ENCODE data around the gene GPC5. TPM values are rescaled to one million over a fixed set of nuclear protein-coding genes. Genes with fewer than 3 reads are reported as not detected.

The GPC5 gene
- total RNA-seq, 2 donors from 2014 or later: not detected

DNA sequence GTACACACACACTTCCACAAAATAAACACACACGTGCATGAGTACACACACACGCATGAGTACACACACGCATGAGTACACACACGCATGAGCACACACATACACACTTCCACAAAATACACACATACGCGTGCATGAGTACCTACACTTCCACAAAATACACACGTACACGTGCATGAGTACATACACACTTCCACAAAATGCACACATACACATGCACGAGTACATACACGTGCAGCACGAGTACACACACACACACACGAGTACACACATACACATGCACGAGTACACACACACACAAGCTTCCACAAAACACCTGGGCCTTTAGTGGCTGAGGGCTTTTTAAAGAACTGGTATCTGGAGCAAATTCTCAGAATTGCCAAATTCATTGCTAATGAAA is 619.3 kb downstream of the GPC5 start:
- no peaks in the 10 kb centered on the region for H3K27me3 ChIP-seq
- 75 to 84% methylated on average over 13 of the region's 13 CpGs for WGBS, 2 donors
- TF ChIP-seq, protein P1, sequence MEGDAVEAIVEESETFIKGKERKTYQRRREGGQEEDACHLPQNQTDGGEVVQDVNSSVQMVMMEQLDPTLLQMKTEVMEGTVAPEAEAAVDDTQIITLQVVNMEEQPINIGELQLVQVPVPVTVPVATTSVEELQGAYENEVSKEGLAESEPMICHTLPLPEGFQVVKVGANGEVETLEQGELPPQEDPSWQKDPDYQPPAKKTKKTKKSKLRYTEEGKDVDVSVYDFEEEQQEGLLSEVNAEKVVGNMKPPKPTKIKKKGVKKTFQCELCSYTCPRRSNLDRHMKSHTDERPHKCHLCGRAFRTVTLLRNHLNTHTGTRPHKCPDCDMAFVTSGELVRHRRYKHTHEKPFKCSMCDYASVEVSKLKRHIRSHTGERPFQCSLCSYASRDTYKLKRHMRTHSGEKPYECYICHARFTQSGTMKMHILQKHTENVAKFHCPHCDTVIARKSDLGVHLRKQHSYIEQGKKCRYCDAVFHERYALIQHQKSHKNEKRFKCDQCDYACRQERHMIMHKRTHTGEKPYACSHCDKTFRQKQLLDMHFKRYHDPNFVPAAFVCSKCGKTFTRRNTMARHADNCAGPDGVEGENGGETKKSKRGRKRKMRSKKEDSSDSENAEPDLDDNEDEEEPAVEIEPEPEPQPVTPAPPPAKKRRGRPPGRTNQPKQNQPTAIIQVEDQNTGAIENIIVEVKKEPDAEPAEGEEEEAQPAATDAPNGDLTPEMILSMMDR (IDR thresholded peaks at IDR 0.05): no peak
- no peak for TF ChIP-seq POLR2A (IDR thresholded peaks at IDR 0.05)
- H3K4me3 ChIP-seq: no peak overlapping the region
- no peaks in the 10 kb centered on the region for H3K36me3 ChIP-seq (replicated peaks in 1 of 2; ENCODE audit: insufficient read depth in 1 of 2, low read depth in 2 of 2)
- H3K9me3 ChIP-seq: no peaks in the 10 kb centered on the region
- no peaks in the 10 kb centered on the region for H3K4me1 ChIP-seq
- ATAC-seq (no peak), DNase-seq (no peak)
- intact Hi-C loops (cut with DNase I): no loop called here
- H3K27ac ChIP-seq: no peak overlapping the region

DNA sequence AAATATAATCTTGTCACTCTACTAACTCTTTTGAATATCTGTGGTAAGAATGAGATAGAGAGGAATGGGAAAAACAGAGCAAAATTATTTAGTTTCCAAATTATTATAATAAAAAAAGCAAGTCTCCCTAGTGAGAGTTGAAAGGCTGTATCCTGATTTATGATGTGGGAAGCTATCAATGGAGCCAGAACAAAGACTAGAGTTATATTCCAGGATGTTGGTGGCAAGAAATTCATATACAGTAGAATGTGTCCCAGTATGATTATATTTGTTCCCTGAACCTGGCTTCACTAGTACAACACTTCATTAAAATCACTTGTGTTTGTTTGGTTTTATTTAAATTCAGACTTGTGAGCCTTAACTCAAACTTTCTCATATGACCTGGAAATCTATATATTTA is 630.3 kb downstream of the GPC5 start:
- ATAC-seq: no peak
- intact Hi-C loops (cut with DNase I): no loop called here
- no peaks in the 10 kb centered on the region for H3K27me3 ChIP-seq
- no peaks in the 10 kb centered on the region for H3K36me3 ChIP-seq (replicated peaks in 1 of 2; ENCODE audit: insufficient read depth in 1 of 2, low read depth in 2 of 2)
- TF ChIP-seq POLR2A (IDR thresholded peaks at IDR 0.05): no peak
- TF ChIP-seq, protein P1 (IDR thresholded peaks at IDR 0.05): no peak
- no peaks in the 10 kb centered on the region for H3K9me3 ChIP-seq
- no peak overlapping the region for H3K4me3 ChIP-seq
- DNase-seq: no peak
- H3K27ac ChIP-seq: no peak overlapping the region
- no peaks in the 10 kb centered on the region for H3K4me1 ChIP-seq

DNA sequence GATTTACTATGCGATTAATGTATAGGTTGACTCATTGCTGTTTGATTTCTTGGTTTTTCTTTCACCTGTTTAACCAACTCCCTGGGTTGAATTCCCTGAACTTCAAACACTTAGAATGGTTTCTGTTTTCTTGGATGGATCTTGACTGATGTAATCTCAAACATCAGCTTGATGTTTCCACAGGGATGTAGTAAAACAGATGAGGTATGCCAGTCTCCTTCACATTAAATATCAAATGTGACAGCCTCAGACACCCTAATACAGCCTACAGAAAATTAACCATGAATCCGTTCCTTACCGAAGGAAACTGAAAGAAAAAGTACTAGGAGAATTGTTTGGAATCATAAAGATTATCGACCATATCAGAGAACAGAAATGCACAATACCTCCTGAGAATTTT is 631.2 kb downstream of the GPC5 start:
- Histone ChIP-seq H3K36me3 (replicated peaks in 1 of 2; ENCODE audit: insufficient read depth in 1 of 2, low read depth in 2 of 2) (no peaks in the 10 kb centered on the region), H3K4me1 (no peaks in the 10 kb centered on the region), H3K27ac (no peak overlapping the region), H3K27me3 (no peaks in the 10 kb centered on the region), H3K9me3 (no peaks in the 10 kb centered on the region), H3K4me3 (no peak overlapping the region)
- TF ChIP-seq, protein P1 (IDR thresholded peaks at IDR 0.05): no peak
- no peak for TF ChIP-seq POLR2A (IDR thresholded peaks at IDR 0.05)
- ATAC-seq: no peak
- no peak for DNase-seq
- intact Hi-C loops (cut with DNase I): no loop called here
- 81 to 88% methylated on average over 4 of the region's 4 CpGs for WGBS, 2 donors

DNA sequence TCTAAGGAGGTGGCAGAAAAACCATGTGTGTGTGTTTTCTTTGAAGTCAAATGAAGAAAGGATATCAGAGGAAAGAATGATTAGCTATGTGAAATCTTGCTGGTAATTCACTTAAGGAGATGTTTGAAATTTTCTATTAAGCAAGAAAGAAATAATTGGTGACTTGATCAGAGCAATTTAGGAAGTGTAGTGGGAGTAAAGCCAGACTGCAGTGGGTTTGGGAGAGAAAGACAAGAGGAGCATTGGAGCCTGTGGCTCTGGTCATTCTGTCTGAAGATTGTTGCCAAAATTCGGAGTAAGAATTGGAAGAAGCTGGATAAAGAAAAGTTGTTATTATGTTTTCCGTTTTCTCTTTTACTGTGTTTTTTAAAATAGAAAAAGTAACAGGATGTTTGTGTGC is 640.5 kb downstream of the GPC5 start:
- H3K9me3 ChIP-seq: no peaks in the 10 kb centered on the region
- H3K27ac ChIP-seq: no peak overlapping the region
- ATAC-seq (no peak), DNase-seq (no peak)
- H3K36me3 ChIP-seq (replicated peaks in 1 of 2; ENCODE audit: insufficient read depth in 1 of 2, low read depth in 2 of 2): no peaks in the 10 kb centered on the region
- no peak overlapping the region for H3K4me3 ChIP-seq
- H3K4me1 ChIP-seq: no peaks in the 10 kb centered on the region
- H3K27me3 ChIP-seq: no peaks in the 10 kb centered on the region
- intact Hi-C loops (cut with DNase I): no loop called here
- TF ChIP-seq, protein P1 (IDR thresholded peaks at IDR 0.05): no peak
- TF ChIP-seq POLR2A (IDR thresholded peaks at IDR 0.05): no peak
- 82 to 85% methylated on average over 2 of the region's 2 CpGs for WGBS, 2 donors

DNA sequence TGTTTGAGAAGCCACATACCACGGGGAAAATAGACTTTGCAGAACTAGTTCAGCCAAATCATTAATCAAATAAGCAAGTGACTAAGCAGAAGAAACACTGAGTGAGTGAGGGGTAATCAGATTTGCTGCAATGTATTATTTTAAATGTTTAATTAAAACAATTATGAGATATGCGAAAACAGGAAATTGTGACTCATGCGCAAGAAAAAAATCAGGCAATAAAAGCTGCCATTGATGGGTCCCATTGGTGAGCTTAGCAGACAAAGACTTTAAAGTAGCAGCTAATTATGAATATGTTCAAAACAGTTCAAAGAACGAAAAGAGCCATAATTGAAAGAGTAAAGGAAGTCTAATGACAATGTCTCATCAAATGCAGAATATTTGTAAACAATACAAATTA is 644.1 kb downstream of the GPC5 start:
- no peak overlapping the region for H3K4me3 ChIP-seq
- no peak overlapping the region for H3K27ac ChIP-seq
- H3K9me3 ChIP-seq: no peaks in the 10 kb centered on the region
- H3K4me1 ChIP-seq: peaks cover 5% of the 10 kb centered on the region
- intact Hi-C loops (cut with DNase I): no loop called here
- 68% methylated on average over 4 of the region's 4 CpGs for WGBS, 2 donors
- H3K27me3 ChIP-seq: no peaks in the 10 kb centered on the region
- DNase-seq: no peak
- no peak for ATAC-seq
- TF ChIP-seq, protein P1 (IDR thresholded peaks at IDR 0.05): no peak
- TF ChIP-seq POLR2A (IDR thresholded peaks at IDR 0.05): no peak
- H3K36me3 ChIP-seq (replicated peaks in 1 of 2; ENCODE audit: insufficient read depth in 1 of 2, low read depth in 2 of 2): no peaks in the 10 kb centered on the region
